ENCODE results near the gene ACTR2.
"Not testable (repeated sequence)": the region's sequence is repeated elsewhere in the genome, so short reads cannot be mapped to it uniquely, and the experiment has no call there.

The ACTR2 gene

GRCh38 chr2:65227456-65228262, at the start of gene ACTR2:
ACTR2 (plus strand) TSS chr2:65227831; CDS start chr2:65227910, 79 bp downstream.
- peaks cover 31% of the 10 kb centered on the region for H3K4me1 ChIP-seq (ENCODE audit: low read length)
- H3K9me3 ChIP-seq (ENCODE audit: insufficient read depth, low read length), result no peaks in the 10 kb centered on the region
- peak within 1 kb of the TSS; percentile 60 for H2AFZ ChIP-seq (ENCODE audit: low read depth, low read length)
- peak within 1 kb of the TSS; percentile 95 for H3K4me3 ChIP-seq (ENCODE audit: low read length)
- H3K36me3 ChIP-seq (replicated peaks; ENCODE audit: low read depth, low read length), result peaks cover 22% of the 10 kb centered on the region
- peak within 1 kb of the TSS; percentile 99 for H3K9ac ChIP-seq (ENCODE audit: low read length)
- H3K27ac ChIP-seq (ENCODE audit: low read length), result peak within 1 kb of the TSS; percentile 98
- TF ChIP-seq CTCF (IDR thresholded peaks at IDR 0.05; ENCODE audit: low read depth, low read length) (no peak), EZH2phosphoT487 (IDR thresholded peaks at IDR 0.05; ENCODE audit: low read depth) (no peak)
- peaks cover 70% of the 10 kb centered on the region for H3K79me2 ChIP-seq (ENCODE audit: low read length)
- H3K4me2 ChIP-seq (ENCODE audit: low read length), result peak within 1 kb of the TSS; percentile 84
- H3K27me3 ChIP-seq (ENCODE audit: low read depth, low read length), result no peaks in the 10 kb centered on the region
- peaks cover 11% of the 10 kb centered on the region for H4K20me1 ChIP-seq (ENCODE audit: insufficient read depth, low read length)

GRCh38 chr2:65182570-65182969, 45.1 kb upstream of the ACTR2 start:
- no peak overlapping the region for H3K4me3 ChIP-seq (ENCODE audit: low read length)
- H3K27me3 ChIP-seq (ENCODE audit: low read depth, low read length), result peaks cover 5% of the 10 kb centered on the region; the same call in 1 of the 2 replicates
- H3K9me3 ChIP-seq (ENCODE audit: insufficient read depth, low read length), result no peaks in the 10 kb centered on the region
- no peak overlapping the region for H3K4me2 ChIP-seq (ENCODE audit: low read length)
- no peaks in the 10 kb centered on the region for H3K36me3 ChIP-seq (replicated peaks; ENCODE audit: low read depth, low read length)
- TF ChIP-seq CTCF (IDR thresholded peaks at IDR 0.05; ENCODE audit: low read depth, low read length), result no peak
- no peak for TF ChIP-seq EZH2phosphoT487 (IDR thresholded peaks at IDR 0.05; ENCODE audit: low read depth)
- no peaks in the 10 kb centered on the region for H3K79me2 ChIP-seq (ENCODE audit: low read length)
- peaks cover 13% of the 10 kb centered on the region; the same call in 1 of the 2 replicates for H3K4me1 ChIP-seq (ENCODE audit: low read length)
- H2AFZ ChIP-seq (ENCODE audit: low read depth, low read length), result no peak overlapping the region
- H3K27ac ChIP-seq (ENCODE audit: low read length), result no peak overlapping the region
- no peak overlapping the region for H3K9ac ChIP-seq (ENCODE audit: low read length)
- H4K20me1 ChIP-seq (ENCODE audit: insufficient read depth, low read length), result no peaks in the 10 kb centered on the region

- H3K27ac ChIP-seq (ENCODE audit: low read length); H3K79me2 ChIP-seq (ENCODE audit: low read length); H3K27me3 ChIP-seq (ENCODE audit: low read depth, low read length); H3K4me2 ChIP-seq (ENCODE audit: low read length); H2AFZ ChIP-seq (ENCODE audit: low read depth, low read length); H3K9ac ChIP-seq (ENCODE audit: low read length); H3K9me3 ChIP-seq (ENCODE audit: insufficient read depth, low read length); H3K4me3 ChIP-seq (ENCODE audit: low read length); H3K4me1 ChIP-seq (ENCODE audit: low read length); H3K36me3 ChIP-seq (replicated peaks; ENCODE audit: low read depth, low read length); H4K20me1 ChIP-seq (ENCODE audit: insufficient read depth, low read length): not testable (repeated sequence)
Observed at GRCh38 chr2:65183406-65183805, 44.2 kb upstream of the ACTR2 start.

- Histone ChIP-seq H2AFZ (ENCODE audit: low read depth, low read length) (no peak overlapping the region), H3K9ac (ENCODE audit: low read length) (no peak overlapping the region), H3K9me3 (ENCODE audit: insufficient read depth, low read length) (no peaks in the 10 kb centered on the region), H3K4me2 (ENCODE audit: low read length) (no peak overlapping the region), H3K4me3 (ENCODE audit: low read length) (no peak overlapping the region), H4K20me1 (ENCODE audit: insufficient read depth, low read length) (no peaks in the 10 kb centered on the region), H3K4me1 (ENCODE audit: low read length) (peaks cover 7% of the 10 kb centered on the region; the same call in 1 of the 2 replicates), H3K36me3 (replicated peaks; ENCODE audit: low read depth, low read length) (no peaks in the 10 kb centered on the region), H3K27me3 (ENCODE audit: low read depth, low read length) (peaks cover 15% of the 10 kb centered on the region), H3K79me2 (ENCODE audit: low read length) (no peaks in the 10 kb centered on the region), H3K27ac (ENCODE audit: low read length) (no peak overlapping the region)
- TF ChIP-seq EZH2phosphoT487 (IDR thresholded peaks at IDR 0.05; ENCODE audit: low read depth) (no peak), CTCF (IDR thresholded peaks at IDR 0.05; ENCODE audit: low read depth, low read length) (no peak)
Observed at GRCh38 chr2:65185012-65185411, 42.6 kb upstream of the ACTR2 start.

Data from OCI-LY3 (cell line).